HG02981 (cell line): ENCODE measurements around the gene CEP95.
"Not testable (repeated sequence)": the region's sequence is repeated elsewhere in the genome, so short reads cannot be mapped to it uniquely, and the experiment has no call there.

ENCODE experiments used
- ATAC-seq: cut with Tn5 transposase; IDR thresholded peaks from one replicate; pipeline ENCODE4 v1.9.1; 2021; ENCODE audit warnings: mild to moderate bottlenecking, moderate library complexity; ENCODE audit not compliant: unreplicated experiment

The CEP95 gene

GRCh38 chr17:64506576-64507412, at the start of gene CEP95:
Gene CEP95, plus strand, starts transcription at chr17:64506977. Its CDS starts 121 bp downstream, at chr17:64507098.
- ATAC-seq, result peak; percentile 56

- no peak for ATAC-seq
Observed at GRCh38 chr17:64457156-64457555, 49.6 kb upstream of the CEP95 start.

- ATAC-seq, result no peak
Observed at GRCh38 chr17:64458756-64459155, 48.0 kb upstream of the CEP95 start.

DNA sequence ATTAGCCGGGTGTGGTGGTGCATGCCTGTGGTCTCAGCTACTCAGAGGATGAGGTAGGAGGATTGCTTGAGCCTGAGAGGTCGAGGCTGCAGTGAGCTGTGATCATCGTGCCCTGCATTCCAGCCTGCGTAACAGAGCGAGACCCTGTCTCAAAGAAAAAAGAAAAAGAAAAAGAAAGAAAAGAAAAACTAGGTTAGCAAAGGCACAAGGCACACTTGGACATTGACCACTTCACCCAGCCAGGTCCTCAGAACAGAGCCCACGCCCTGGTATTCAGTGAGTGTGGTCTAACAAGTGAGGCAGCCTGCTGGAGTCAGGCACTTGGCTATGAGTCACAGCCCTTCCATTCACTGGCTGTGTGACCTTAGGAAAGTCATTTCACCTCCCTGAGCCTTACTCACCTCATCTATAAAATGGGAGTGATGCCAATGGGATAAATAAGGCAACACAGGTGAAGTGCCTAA, 47.5 kb upstream of the CEP95 start:
- no peak for ATAC-seq

GRCh38 chr17:64459818-64460217, 47.0 kb upstream of the CEP95 start:
- not testable (repeated sequence) for ATAC-seq

DNA sequence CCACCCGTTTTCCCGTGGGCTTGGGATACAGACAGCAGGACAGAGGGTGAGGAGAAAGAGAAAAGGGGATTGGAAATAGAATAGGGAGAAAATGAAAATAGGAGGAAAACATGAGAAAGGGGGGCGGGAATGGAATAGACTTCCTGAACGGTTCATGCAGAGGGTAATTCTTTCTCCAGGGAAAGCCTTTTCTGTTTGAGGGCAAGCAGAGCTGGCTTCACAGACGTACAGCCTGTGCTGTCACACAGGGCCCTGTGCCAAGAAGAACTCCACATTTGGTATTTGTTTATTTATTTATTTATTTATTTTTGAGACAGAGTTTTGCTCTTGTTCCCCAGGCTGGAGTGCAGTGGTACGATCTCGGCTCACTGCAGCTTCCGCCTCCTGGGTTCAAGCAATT, 45.8 kb upstream of the CEP95 start:
- no peak for ATAC-seq

- ATAC-seq, result no peak
Observed at GRCh38 chr17:64461788-64462187, 45.0 kb upstream of the CEP95 start.

DNA sequence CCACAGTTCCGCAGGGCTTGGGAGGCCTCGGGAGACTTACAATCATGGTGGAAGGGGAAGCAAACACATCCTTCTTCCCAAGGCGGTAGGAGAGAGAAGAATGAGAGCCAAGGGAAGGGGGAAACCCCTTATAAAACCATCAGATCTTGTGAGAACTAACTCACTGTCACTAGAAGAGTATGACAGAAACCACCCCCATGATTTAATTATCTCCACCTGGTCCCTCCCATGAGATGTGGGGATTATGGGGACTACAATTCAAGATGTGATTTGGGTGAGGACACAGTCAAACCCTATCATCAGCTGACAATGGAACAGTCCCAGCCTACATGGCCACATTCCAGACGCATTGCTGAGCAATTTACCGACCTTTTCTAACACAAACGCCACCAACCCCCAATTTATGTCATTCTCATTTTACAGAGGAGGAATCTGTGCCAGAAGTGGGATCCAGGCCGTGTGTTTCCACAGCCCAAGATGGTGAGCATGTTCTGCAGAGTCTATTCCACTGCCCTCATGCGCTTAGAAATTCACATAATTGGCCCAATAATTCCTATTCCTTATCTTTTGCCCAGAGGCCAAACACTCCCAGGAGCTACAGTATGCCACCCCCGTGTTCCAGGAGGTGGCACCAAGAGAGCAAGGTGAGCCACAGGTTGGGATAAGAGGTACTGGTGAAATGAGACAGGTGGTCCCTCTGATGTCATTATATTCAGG, 40.6 kb upstream of the CEP95 start:
- no peak for ATAC-seq

- not testable (repeated sequence) for ATAC-seq
Observed at GRCh38 chr17:64466834-64467233, 39.9 kb upstream of the CEP95 start.

DNA sequence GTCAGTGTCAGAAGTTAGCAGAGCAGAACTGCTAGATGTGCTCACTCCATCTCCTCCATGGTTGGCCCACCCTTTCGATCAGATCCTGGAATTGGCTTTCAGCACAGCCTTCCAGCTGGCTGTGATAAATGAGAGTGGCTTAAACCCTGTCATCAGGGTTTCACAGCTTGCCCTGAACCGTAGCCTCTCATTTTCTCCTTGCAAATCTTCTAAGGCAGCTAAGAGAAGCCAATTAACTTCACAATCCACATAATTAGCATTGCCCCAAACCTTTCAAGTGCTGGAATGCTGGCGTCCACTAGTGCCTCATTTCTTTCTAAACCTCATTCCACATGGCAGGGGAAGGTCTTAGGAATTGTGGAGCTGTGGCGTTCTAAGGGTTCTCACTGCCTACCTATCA, 36.2 kb upstream of the CEP95 start:
- no peak for ATAC-seq

DNA sequence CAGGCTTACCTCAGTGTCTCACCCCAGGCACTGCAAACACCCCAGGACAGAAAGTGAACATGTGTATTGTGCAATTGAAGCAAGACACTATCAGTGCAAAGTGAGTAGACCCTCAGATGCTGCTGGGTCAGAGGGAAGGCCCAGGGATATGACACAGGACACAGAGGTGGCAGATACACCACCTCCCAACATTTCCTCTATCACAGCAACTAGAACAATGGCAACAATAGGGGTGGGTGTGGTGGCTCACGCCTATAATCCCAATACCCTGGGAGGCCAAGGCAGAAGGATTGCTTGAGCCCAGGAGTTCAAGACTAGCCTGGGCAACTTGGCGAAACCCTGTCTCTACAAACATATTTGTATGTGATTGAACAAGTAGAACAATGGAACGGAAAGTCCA, 35.3 kb upstream of the CEP95 start:
- no peak for ATAC-seq

DNA sequence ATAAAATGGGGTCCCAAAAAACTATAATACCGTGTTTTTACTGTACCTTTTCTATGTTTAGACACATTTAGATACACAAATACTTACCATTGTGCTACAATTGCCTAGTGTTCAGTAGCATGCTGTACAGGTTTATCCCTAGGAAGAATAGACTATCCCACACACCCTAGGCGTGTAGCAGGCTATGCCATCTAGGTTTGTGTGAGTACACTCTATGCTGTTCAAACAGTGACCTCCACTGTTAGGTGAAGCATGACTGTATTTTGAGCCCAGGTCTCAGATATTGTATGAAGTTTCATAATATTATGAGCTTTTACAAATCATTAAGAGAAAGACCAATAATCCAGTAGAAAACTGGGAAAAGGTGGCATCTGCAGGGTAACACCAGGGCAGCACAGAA, 34.2 kb upstream of the CEP95 start:
- ATAC-seq, result no peak

- ATAC-seq, result no peak
Observed at GRCh38 chr17:64477849-64478248, 28.9 kb upstream of the CEP95 start.

DNA sequence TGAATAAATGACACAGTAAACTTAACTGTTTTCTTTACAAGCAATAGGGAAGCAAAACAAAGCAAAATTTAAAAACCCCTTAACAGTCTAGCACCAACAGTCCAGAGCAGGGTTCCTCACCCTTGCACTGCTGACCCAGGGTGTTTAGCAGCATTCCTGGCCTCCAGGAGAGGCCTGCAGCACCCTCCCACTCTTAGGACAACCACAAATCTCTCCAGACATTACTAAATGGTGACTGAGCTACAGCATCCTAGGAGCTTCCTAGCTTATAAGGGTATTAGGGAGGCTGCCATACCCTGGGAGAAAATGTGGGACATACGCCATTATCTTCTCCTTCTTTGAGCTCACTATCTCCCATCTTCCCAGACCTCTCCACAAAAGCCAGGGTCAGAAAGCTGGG, 25.8 kb upstream of the CEP95 start:
- ATAC-seq, result no peak

DNA sequence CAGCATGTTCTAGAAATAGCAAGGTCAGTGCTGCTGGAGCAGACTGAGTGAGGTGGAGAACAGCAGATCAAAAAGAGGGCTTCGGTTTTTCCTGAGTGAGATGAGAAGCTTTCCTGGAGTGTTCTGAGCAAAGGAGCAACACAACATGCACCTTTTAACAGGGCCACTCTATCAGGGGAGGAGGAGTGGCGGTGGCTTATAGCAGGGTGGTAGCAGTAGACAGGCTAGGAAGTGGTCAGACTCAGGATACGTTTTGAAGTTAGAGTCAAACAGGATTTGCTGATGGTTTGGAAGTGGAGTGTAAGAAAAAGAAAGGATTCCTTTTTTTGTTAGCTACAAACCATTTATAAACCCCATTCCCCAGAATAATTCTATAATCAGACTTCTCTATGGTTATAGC, 22.4 kb upstream of the CEP95 start:
- no peak for ATAC-seq

DNA sequence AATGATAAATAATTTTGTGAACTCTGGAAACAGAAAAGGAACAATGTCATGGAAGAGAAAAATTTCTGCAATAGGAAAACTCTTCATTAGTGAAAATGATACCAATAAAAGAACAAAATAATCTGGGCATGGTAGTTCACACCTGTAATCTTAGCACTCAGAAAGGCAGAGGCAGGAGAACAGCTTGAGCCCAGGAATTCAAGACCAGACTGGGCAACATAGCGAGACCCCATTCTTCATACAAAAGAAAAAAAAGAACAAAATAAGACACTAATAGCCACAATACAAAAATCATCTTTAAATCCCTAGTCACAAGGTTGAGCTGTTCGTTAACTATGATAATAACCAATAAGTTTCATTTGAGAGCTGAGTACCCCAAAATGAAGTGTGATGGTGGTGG, 18.5 kb upstream of the CEP95 start:
- ATAC-seq, result no peak

GRCh38 chr17:64491034-64491860, 15.5 kb upstream of the CEP95 start:
- ATAC-seq, result no peak

GRCh38 chr17:64491994-64492393, 14.8 kb upstream of the CEP95 start:
- no peak for ATAC-seq

DNA sequence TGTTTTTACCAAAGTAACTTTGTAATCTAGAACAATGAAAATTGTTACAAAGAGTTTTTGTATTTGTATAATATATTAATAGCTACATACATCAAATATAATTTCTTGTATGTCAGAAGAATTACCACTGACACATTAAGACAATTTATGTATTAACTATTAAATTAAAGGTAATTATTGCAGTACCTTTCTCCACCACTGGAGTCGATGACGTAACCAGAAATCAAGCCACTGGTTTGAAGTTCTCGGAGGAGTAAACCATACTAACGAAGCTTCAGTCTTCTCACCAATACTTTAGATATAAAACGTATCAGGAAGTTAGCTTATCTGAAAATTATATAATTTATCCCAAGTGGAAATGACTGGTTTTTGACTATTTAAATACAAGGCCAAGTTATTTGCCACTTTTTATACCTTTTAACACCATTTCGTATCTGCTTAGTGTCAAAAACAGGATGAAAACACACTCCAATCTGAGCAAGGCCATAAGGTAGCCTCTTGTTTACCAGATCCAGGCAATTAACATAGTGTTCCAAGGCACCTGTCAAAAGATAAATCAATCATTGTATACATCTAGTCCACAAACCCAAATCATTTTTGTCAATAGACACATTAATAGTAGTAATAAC, 14.2 kb upstream of the CEP95 start:
- no peak for ATAC-seq

- no peak for ATAC-seq
Observed at GRCh38 chr17:64494121-64494520, 12.7 kb upstream of the CEP95 start.

DNA sequence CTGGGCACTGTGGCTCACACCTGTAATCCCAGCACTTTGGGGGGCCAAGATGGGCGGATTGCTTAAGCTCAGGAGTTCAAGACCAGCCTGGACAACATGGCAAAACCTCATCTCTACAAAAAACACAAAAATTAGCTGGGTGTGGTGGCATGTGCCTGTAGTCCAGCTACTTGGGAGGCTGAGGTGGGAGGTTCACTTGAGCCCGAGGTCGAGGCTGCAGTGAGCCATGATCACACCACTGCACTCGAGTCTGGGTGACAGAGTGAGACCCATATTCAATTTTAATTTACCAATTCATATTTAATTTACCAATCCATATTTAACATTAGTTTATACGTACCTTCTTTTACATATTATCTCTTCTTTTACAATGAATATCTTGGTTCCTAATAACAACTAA, 11.5 kb upstream of the CEP95 start:
- ATAC-seq, result not testable (repeated sequence)
